Kidney (tissue), 14 donors: ENCODE results near the gene KCNG2. TPM values are rescaled to one million over a fixed set of nuclear protein-coding genes. Genes with fewer than 3 reads are reported as not detected.
A peak's percentile ranks its signal among the peaks of the same experiment; 100 is the strongest.

ENCODE experiments used
- DNase-seq, 5 donors: peaks; one replicate each; pipeline ENCODE4 v3.0.0-alpha.2; 2013 to 2020
- FAIRE-seq: peaks from 2 replicates; lab custom pipeline; 2012; peaks lifted over from hg19 to GRCh38; lab: Jason Lieb, UNC
- H3K27ac ChIP-seq, 2 donors: one replicate each; pipeline ENCODE4 v1.7.0; 2013; ENCODE audit warnings: low read depth in 2 of 2, low read length in 2 of 2, inconsistent platforms in 1 of 2
- H3K27me3 ChIP-seq: one replicate; pipeline ENCODE4 v1.7.1; 2013; ENCODE audit warnings: low read length, inconsistent platforms; ENCODE audit not compliant: control insufficient read depth, insufficient read depth
- H3K36me3 ChIP-seq, 3 donors: one replicate each; pipeline versions ENCODE4 v1.7.0 to v1.7.1; 2013; ENCODE audit warnings: low read length in 3 of 3, control low read depth in 1 of 3, inconsistent platforms in 1 of 3; ENCODE audit not compliant: insufficient read depth in 3 of 3, control insufficient read depth in 2 of 3
- H3K4me1 ChIP-seq, 3 donors: one replicate each; pipeline versions ENCODE4 v1.7.0 to v1.7.1; 2013; ENCODE audit warnings: low read length in 3 of 3, inconsistent platforms in 1 of 3, low read depth in 1 of 3; ENCODE audit not compliant: control insufficient read depth in 2 of 3, insufficient read depth in 2 of 3
- H3K4me3 ChIP-seq, 3 donors: one replicate each; pipeline versions ENCODE4 v1.7.0 to v1.8.1; 2013; ENCODE audit warnings: low read length in 3 of 3, control low read depth in 1 of 3, inconsistent platforms in 1 of 3
- H3K9ac ChIP-seq, 3 donors: one replicate each; pipeline versions ENCODE4 v1.7.0 to v1.7.1; 2013; ENCODE audit warnings: low read length in 3 of 3, control low read depth in 1 of 3, inconsistent platforms in 1 of 3
- H3K9me3 ChIP-seq, 3 donors: one replicate each; pipeline versions ENCODE4 v1.7.0 to v1.7.1; 2013; ENCODE audit warnings: low read length in 3 of 3, control low read depth in 1 of 3, inconsistent platforms in 1 of 3; ENCODE audit not compliant: control insufficient read depth in 2 of 3, insufficient read depth in 1 of 3
- intact Hi-C: fragments of 100-400 bp; cut with DNase I; formaldehyde crosslinking; loops from one replicate; pipeline ENCODE4 v1.11.1; 2022
- polyA plus RNA-seq: library from polyadenylated mRNA; stranded (reverse); fragments of 350-450 nt; fragmentation: Illumina TruSeq; extraction: RNeasy Lipid Tissue Mini Kit (QIAGEN cat#74804); gene quantifications from one replicate; pipeline ENCODE4 v1.2.3, GENCODE V29; 2014; ENCODE audit warnings: low read depth, low replicate concordance; ENCODE audit not compliant: insufficient read depth
- total RNA-seq: library from RNA; stranded (reverse); fragmentation: NEBNext Ultra II Directional; extraction: Animal tissue kit (Norgen Biotek cat#: 25700); gene quantifications from one replicate; pipeline ENCODE4 v1.2.1, GENCODE V29; 2021
- TF ChIP-seq, protein P1 (sequence below): IDR thresholded peaks from 3 replicates; pipeline ENCODE4 v1.5.1; 2012; ENCODE audit warnings: mild to moderate bottlenecking, moderate library complexity, borderline replicate concordance; ENCODE audit not compliant: insufficient read depth; ENCODE audit errors: extremely low read depth
- donor health status: control.
- donor health status: control.
- donor health status: control.
- donor health status: control.
- donor health status: control.
- donor health status: DM: yes; HTN: yes; CAD: no.
- donor health status: Normal renal cell carcinoma (clear cell type).

Gene KCNG2
- total and polyA plus RNA-seq, 2 donors from 2014 or later: 0.76 TPM; not detected in 1

- no peak for FAIRE-seq
Observed at GRCh38 chr18:79871026-79871390, 73.3 kb downstream of the KCNG2 start.

DNA sequence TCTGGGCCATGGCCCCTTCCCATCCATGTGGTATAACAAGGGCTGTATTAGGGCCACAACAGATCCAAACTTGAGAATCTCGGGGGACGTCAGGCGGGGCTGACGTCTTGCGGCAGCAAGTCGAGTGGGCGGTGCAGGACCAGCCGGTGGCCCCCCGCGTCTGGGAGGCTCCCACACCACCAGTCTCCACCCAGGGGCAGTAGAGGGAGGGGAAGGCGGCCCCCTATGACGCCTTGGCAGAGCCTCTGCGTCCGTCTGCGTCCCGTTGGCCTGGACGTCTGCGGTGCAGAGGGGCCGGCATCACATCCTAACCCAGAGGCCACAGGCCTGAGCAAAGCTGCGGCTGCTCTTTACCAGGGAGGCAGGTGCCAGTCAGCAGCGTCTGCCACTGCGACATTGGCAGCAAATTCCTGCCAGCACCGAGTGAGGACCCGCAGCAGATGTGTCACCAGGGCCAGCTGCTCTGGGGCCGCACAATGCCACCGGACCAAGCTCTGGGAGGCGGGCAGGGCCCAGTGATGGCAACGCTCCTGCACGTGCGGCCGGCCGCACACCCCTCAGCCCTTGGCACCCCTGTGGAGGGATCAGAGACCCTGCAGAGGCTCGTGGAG is 73.8 kb downstream of the KCNG2 start:
- TF ChIP-seq, protein P1, sequence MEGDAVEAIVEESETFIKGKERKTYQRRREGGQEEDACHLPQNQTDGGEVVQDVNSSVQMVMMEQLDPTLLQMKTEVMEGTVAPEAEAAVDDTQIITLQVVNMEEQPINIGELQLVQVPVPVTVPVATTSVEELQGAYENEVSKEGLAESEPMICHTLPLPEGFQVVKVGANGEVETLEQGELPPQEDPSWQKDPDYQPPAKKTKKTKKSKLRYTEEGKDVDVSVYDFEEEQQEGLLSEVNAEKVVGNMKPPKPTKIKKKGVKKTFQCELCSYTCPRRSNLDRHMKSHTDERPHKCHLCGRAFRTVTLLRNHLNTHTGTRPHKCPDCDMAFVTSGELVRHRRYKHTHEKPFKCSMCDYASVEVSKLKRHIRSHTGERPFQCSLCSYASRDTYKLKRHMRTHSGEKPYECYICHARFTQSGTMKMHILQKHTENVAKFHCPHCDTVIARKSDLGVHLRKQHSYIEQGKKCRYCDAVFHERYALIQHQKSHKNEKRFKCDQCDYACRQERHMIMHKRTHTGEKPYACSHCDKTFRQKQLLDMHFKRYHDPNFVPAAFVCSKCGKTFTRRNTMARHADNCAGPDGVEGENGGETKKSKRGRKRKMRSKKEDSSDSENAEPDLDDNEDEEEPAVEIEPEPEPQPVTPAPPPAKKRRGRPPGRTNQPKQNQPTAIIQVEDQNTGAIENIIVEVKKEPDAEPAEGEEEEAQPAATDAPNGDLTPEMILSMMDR: no peak
- intact Hi-C loops: no loop called here
- FAIRE-seq: no peak
- no peaks in the 10 kb centered on the region for H3K27me3 ChIP-seq
- no peaks in the 10 kb centered on the region for H3K9me3 ChIP-seq
- peaks cover 0 to 2% (median 0%) of the 10 kb centered on the region in 3 donors for H3K4me1 ChIP-seq
- H3K9ac ChIP-seq: no peak overlapping the region
- peak in 1 of 5 donors; percentile 23 for DNase-seq
- H3K27ac ChIP-seq: no peak overlapping the region
- no peaks in the 10 kb centered on the region for H3K36me3 ChIP-seq
- no peak overlapping the region for H3K4me3 ChIP-seq

More at GRCh38 chr18:79871026-79871390, 73.3 kb downstream of the KCNG2 start:
- no peaks in the 10 kb centered on the region for H3K36me3 ChIP-seq
- H3K27me3 ChIP-seq: no peaks in the 10 kb centered on the region
- TF ChIP-seq, protein P1: no peak
- intact Hi-C loops: no loop called here
- H3K9ac ChIP-seq: no peak overlapping the region
- H3K9me3 ChIP-seq: no peaks in the 10 kb centered on the region
- H3K27ac ChIP-seq: no peak overlapping the region
- H3K4me3 ChIP-seq: no peak overlapping the region
- no peaks in the 10 kb centered on the region for H3K4me1 ChIP-seq
- DNase-seq: no peak

- no peaks in the 10 kb centered on the region for H3K36me3 ChIP-seq
- no peak for FAIRE-seq
Observed at GRCh38 chr18:79872527-79873444, 75.0 kb downstream of the KCNG2 start.

More at GRCh38 chr18:79872527-79873444, 75.0 kb downstream of the KCNG2 start:
- peaks cover 0 to 2% (median 0%) of the 10 kb centered on the region in 3 donors for H3K4me1 ChIP-seq
- no peak overlapping the region for H3K4me3 ChIP-seq
- no peak overlapping the region for H3K27ac ChIP-seq
- TF ChIP-seq, protein P1: no peak
- peak in 1 of 5 donors; percentile 10 for DNase-seq
- H3K9me3 ChIP-seq: no peaks in the 10 kb centered on the region
- H3K9ac ChIP-seq: no peak overlapping the region
- intact Hi-C loops: no loop called here
- H3K27me3 ChIP-seq: no peaks in the 10 kb centered on the region
